NOMO-1 (cell line): ENCODE results near the gene RNF115.
"Not testable (repeated sequence)": the region's sequence is repeated elsewhere in the genome, so short reads cannot be mapped to it uniquely, and the experiment has no call there.

Experiments used
- DNase-seq, 2 experiments: peaks; one replicate each; lab custom pipeline; 2025; ENCODE audit not compliant: unreplicated experiment in 2 of 2; lab: John Stamatoyannopoulos, UW

Gene RNF115

DNA sequence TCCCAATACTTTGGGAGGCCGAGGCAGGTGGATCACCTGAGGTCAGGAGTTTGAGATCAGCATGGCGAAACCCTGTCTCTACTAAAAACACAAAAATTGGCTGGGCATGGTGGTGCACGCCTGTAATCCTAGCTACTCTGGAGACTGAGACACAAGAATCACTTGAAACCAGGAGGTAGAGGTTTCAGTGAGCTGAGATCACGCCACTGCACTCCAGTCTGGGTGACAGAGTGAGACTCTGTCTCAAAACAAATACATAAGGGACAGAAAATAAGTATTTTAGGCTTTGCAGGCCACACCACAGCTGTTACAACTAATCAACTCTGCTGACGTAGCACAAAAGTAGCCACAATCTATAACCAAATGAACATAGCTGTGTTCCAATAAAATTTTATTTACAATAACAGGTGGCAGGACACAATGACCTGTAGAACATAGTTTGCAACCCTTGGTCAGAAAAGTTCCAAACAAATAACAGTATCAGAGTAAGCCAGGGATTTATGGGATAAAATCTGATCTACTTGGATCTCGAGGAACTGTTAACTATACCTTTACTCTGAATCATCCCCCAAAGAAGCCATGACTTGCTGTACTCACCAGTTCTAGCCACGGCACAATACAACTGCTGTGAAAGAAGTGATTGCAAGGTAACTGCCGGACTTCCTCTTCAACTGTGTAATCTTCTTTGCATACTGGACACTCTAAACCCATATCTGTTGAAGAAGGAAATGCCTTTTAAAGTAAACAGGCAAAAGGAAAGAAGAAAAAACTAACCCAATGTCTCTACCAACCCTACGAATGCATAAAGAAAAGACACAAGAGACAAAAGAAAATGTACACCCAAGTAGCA lies 76.3 kb downstream of the RNF115 start:
- peak; percentile 23 to 55 for DNase-seq

DNA sequence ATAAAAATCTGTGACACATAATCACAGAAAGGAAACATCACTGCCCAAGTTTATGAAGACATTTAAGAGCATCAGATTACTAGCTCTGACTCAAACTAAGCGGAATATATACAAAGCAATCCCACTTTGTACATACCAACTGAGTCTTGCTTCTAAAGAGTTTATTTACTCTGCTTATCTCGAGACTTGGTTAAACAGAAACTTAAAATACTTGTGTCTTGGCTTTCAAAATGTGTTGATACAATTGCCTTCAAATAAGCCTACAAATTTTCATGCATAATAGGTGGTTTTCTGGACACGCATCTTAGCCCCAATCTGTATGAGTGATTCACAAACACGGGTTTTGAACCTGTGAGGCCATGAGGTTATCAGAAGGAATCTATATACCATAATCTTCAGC lies 83.6 kb downstream of the RNF115 start:
- DNase-seq, result no peak

GRCh38 chr1:145736191-145736590 lies 87.7 kb downstream of the RNF115 start:
- DNase-seq, result no peak

- no peak for DNase-seq
Measured at GRCh38 chr1:145730900-145731299, 93.0 kb downstream of the RNF115 start.

GRCh38 chr1:145730467-145730866 lies 93.4 kb downstream of the RNF115 start:
- DNase-seq, result no peak

- DNase-seq, result no peak
Measured at GRCh38 chr1:145729666-145730436, 94.0 kb downstream of the RNF115 start.

- DNase-seq, result no peak
Measured at GRCh38 chr1:145729196-145729595, 94.7 kb downstream of the RNF115 start.

GRCh38 chr1:145726193-145726592 lies 97.7 kb downstream of the RNF115 start:
- DNase-seq, result not testable (repeated sequence)

DNA sequence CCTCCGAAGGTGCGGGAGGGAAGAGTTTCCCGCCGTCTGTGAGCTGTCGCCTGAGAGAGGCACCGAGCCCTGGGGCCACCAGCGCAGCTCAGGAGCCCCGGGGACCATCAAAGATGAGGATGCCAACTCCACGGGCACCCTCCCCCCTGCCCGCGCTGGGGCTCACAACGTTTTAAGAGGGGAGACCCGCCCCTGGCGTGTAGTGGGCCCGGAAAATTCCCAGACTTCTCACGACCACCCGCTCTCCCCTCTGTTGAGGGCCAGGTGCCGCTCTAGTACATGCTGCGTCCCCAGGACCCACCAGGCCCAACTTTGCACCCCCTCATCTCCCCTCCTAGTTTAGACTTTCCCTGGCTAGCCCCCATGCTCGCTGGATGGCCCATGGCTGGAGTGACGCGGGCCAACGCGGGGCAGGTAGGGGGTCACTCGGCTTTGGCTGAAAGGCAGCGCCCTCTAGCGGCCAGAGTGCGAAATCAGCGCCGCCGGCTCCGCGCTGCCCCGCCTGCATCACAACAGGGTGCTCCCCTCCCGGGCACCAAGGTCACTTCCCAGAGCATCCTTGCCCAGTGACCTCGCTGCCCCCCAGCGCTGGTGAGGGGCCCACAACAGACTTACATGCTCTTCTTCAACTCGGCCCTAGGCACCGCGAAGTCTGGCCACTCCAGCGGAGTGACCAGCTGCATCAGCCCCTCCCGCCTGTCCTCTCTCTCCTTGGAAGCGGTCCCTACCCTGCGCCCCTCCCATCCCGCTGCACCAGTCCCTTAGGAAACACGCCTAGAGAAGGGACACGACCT lies 102.8 kb downstream of the RNF115 start:
- peak; percentile 48 to 51 for DNase-seq

GRCh38 chr1:145720556-145720877 lies 103.4 kb downstream of the RNF115 start:
- DNase-seq, result no peak

GRCh38 chr1:145719230-145720079 lies 104.4 kb downstream of the RNF115 start, which contains the start of gene CD160:
Gene CD160 (plus strand): TSS chr1:145719499. CDS start chr1:145728328, 8,829 bp downstream.
- DNase-seq, result no peak

DNA sequence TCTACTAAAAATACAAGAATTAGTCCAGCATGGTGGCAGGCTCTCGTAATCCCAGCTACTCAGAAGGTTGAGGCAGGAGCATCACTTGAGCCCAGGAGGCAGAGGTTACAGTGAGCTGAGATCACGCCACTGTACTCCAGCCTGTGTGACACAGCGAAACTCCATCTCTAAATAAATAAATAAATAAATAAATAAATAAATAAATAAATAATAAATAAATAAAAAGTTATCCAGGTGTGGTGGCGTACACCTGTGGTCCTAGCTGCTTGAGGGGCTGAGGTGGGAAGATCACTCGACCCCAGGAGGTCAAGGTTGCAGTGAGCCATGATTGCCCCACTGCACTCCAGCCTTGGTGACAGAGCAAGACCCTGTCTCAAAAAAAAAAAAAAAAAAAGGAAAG lies 105.4 kb downstream of the RNF115 start:
- not testable (repeated sequence) for DNase-seq

DNA sequence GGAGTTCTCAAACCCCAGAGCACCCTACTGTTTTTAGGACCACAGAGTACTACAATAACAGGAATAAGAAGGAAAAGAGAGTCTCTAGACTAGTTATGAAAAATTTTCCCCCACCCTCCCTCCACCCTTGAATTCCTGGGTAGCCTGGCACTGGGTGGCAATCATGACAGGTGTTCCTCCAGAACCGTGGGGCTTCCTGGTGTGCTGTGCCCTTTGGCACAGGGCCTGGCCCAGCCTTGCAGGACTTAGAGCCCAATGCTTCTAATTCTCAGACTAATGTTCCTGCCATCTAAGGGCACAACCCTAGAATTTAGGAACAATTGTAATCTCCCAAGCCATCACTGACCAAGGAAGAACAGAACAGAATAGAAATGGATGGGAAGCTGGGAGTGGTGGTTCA lies 106.1 kb downstream of the RNF115 start:
- DNase-seq, result no peak

- DNase-seq, result peak; percentile 32 to 55
Measured at GRCh38 chr1:145716641-145717345, 107.1 kb downstream of the RNF115 start.

- no peak for DNase-seq
Measured at GRCh38 chr1:145714524-145715111, 109.3 kb downstream of the RNF115 start.

- DNase-seq, result no peak
Measured at GRCh38 chr1:145711213-145711651, 112.7 kb downstream of the RNF115 start.

- DNase-seq, result no peak
Measured at GRCh38 chr1:145710291-145711027, 113.4 kb downstream of the RNF115 start.

DNA sequence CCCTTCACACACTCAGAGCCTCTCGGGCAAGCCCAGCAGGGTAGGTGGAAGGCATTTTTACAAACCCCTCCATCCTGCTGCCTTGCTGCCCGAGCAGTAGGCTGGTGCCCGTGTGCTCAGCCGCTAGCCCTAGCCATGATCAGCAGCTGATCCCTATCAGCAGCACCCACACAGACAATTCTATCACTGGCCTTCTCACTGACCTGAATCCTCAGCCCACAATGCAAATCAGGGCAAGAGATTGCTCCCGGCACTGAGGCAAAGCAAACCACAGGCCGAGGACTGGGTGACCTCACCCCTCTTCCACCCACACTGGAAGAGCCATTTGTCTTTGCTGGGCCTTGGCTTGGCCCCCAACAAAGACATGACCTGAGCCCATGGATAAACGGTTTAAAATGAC lies 115.8 kb downstream of the RNF115 start:
- DNase-seq, result no peak
